B cell (primary cell): ENCODE measurements around the gene RASA3. TPM values are rescaled to one million over a fixed set of nuclear protein-coding genes. Genes with fewer than 3 reads are reported as not detected.

Experiments used
- ATAC-seq: fragments of 200-7000 bp; cut with Tn5 transposase; one replicate; pipeline ENCODE4 v1.10.0; 2021; ENCODE audit warnings: low read depth, mild to moderate bottlenecking, moderate number of reproducible peaks, moderate library complexity
- CTCF ChIA-PET: fragments of 350-600 bp; sonication (Branson Sonifier 250); formaldehyde crosslinking; loops from one replicate; lab custom pipeline; 2021; ENCODE audit warnings: antibody characterized with exemption, inconsistent platforms; lab: Charles Lee
- POLR2A ChIA-PET: fragments of 350-600 bp; sonication (Branson Sonifier 250); formaldehyde crosslinking; loops from one replicate; lab custom pipeline; 2021; ENCODE audit warnings: antibody characterized with exemption; lab: Charles Lee
- DNase-seq: peaks from one replicate; pipeline ENCODE4 v3.0.0; 2013
- H2AFZ ChIP-seq: 2 replicates; pipeline ENCODE4 v1.6.1; 2012; ENCODE audit warnings: mild to moderate bottlenecking, low read depth, low read length; ENCODE audit not compliant: insufficient read depth, poor library complexity, severe bottlenecking
- H3K27ac ChIP-seq, 2 donors: 1 replicate in 1 of 2; 2 replicates in 1 of 2; pipeline ENCODE4 v1.5.1; 2012 to 2013; ENCODE audit warnings: low read length in 2 of 2, mild to moderate bottlenecking in 2 of 2, moderate library complexity in 1 of 2
- H3K27me3 ChIP-seq, 4 experiments: fragments of 200-600 bp in 1 of 4; sonication (generic) in 1 of 4; replicated peaks in 1 of 4; 1 replicate in 2 of 4; 2 replicates in 2 of 4; pipeline versions ENCODE4 v1.6.1 to v1.7.0; 2013 to 2016; ENCODE audit warnings: low read length in 3 of 4, mild to moderate bottlenecking in 2 of 4, mixed read lengths in 1 of 4, moderate library complexity in 1 of 4; ENCODE audit not compliant: insufficient read depth in 4 of 4, control insufficient read depth in 3 of 4; ENCODE audit errors: control extremely low read depth in 1 of 4
- H3K36me3 ChIP-seq, 2 experiments: replicated peaks in 1 of 2; 1 replicate in 1 of 2; 2 replicates in 1 of 2; pipeline versions ENCODE4 v1.6.1 to v1.7.1; 2013; ENCODE audit warnings: low read length in 1 of 2; ENCODE audit not compliant: insufficient read depth in 2 of 2, control insufficient read depth in 1 of 2; ENCODE audit errors: control extremely low read depth in 1 of 2, extremely low read depth in 1 of 2
- H3K4me1 ChIP-seq, 2 donors: fragments of 200-600 bp in 1 of 2; sonication (generic) in 1 of 2; 1 replicate in 1 of 2; 2 replicates in 1 of 2; pipeline versions ENCODE4 v1.5.1 to v1.6.1; 2013 to 2017; ENCODE audit warnings: low read length in 2 of 2; ENCODE audit not compliant: control insufficient read depth in 2 of 2, insufficient read depth in 2 of 2
- H3K4me2 ChIP-seq: replicated peaks from 2 replicates; pipeline ENCODE3; 2012; ENCODE audit warnings: mild to moderate bottlenecking, low read depth, low read length; ENCODE audit not compliant: poor library complexity, severe bottlenecking
- H3K4me3 ChIP-seq, 5 experiments: fragments of 200-600 bp in 1 of 5; sonication (generic) in 1 of 5; 1 replicate in 3 of 5; 2 replicates in 2 of 5; pipeline versions ENCODE4 v1.5.1 to v1.7.0; 2011 to 2016; ENCODE audit warnings: low read length in 4 of 5, mild to moderate bottlenecking in 4 of 5, low read depth in 2 of 5, control low read depth in 1 of 5, moderate library complexity in 1 of 5; ENCODE audit not compliant: insufficient read depth in 1 of 5; ENCODE audit errors: control extremely low read depth in 1 of 5, extremely low read depth in 1 of 5
- H3K79me2 ChIP-seq: fragments of 200-600 bp; sonication (generic); one replicate; pipeline ENCODE4 v1.6.0; 2016; ENCODE audit warnings: low read length; ENCODE audit not compliant: control insufficient read depth, insufficient read depth
- H3K9ac ChIP-seq: fragments of 200-600 bp; sonication (generic); 2 replicates; pipeline ENCODE4 v1.6.1; 2017; ENCODE audit warnings: mild to moderate bottlenecking, low read length, moderate library complexity
- H3K9me3 ChIP-seq, 3 donors: one replicate each; pipeline versions ENCODE4 v1.6.1 to v1.7.1; 2013; ENCODE audit warnings: low read length in 2 of 3; ENCODE audit not compliant: control insufficient read depth in 2 of 3, insufficient read depth in 1 of 3; ENCODE audit errors: control extremely low read depth in 1 of 3
- H4K20me1 ChIP-seq: 2 replicates; pipeline ENCODE4 v1.6.0; 2012; ENCODE audit warnings: mild to moderate bottlenecking, low read length; ENCODE audit not compliant: insufficient read depth, control insufficient read depth, poor library complexity, severe bottlenecking
- H3K27ac Mint-ChIP-seq: one replicate; pipeline ENCODE4 v1.8.0; 2021; ENCODE audit warnings: mixed read lengths
- H3K27me3 Mint-ChIP-seq: one replicate; pipeline ENCODE4 v1.8.0; 2021; ENCODE audit warnings: mixed read lengths
- H3K4me1 Mint-ChIP-seq: one replicate; pipeline ENCODE4 v1.8.0; 2021; ENCODE audit warnings: mixed read lengths
- H3K4me3 Mint-ChIP-seq: one replicate; pipeline ENCODE4 v1.8.0; 2021; ENCODE audit warnings: mixed read lengths
- H3K9me3 Mint-ChIP-seq: one replicate; pipeline ENCODE4 v1.8.0; 2022; ENCODE audit warnings: mixed read lengths; ENCODE audit not compliant: insufficient read depth
- CTCF ChIP-seq: fragments of 200-600 bp; IDR thresholded peaks from one replicate; pipeline ENCODE4 v1.8.0; 2022; ENCODE audit warnings: antibody characterized with exemption, mild to moderate bottlenecking
- EZH2 ChIP-seq: IDR thresholded peaks from 2 replicates; pipeline ENCODE4 v1.6.1; 2012; ENCODE audit warnings: borderline replicate concordance, low read depth, mild to moderate bottlenecking, moderate library complexity, low read length; ENCODE audit not compliant: insufficient read depth, poor library complexity, severe bottlenecking
- WGBS: methylation state at CpG from one replicate; pipeline ENCODE4 v1.1.5; 2013; ENCODE audit warnings: missing lambda C conversion rate; ENCODE audit not compliant: insufficient coverage; 5-methylcytosine and 5-hydroxymethylcytosine counted together
- intact Hi-C: fragments of 100-400 bp; cut with micrococcal nuclease; formaldehyde crosslinking; loops from one replicate; pipeline ENCODE4 v1.10.0; 2022
- polyA plus RNA-seq: library from polyadenylated mRNA; depleted of rRNA; stranded (reverse); fragments of >200 nt; gene quantifications from 2 replicates; pipeline ENCODE4 v1.2.3, GENCODE V29; 2012
- total RNA-seq, 2 donors: library from RNA; stranded (reverse); fragments of 120-200 nt in 1 of 2; gene quantifications; 1 replicate in 1 of 2; 2 replicates in 1 of 2; pipeline versions ENCODE4 v1.2.3 to v1.2.4, GENCODE V29; 2013 to 2022

The RASA3 gene
- total and polyA plus RNA-seq, 2 donors (not counting 1 experiment from before 2014, with no cell fraction given), result 54.2 to 87.4 TPM

- Mint-ChIP-seq H3K4me3 (no peak overlapping the region), H3K4me1 (peaks cover 34% of the 10 kb centered on the region), H3K27me3 (no peaks in the 10 kb centered on the region), H3K27ac (no peak overlapping the region), H3K9me3 (no peaks in the 10 kb centered on the region)
- H3K27ac ChIP-seq, result no peak overlapping the region
- peaks cover 0 to 68% of the 10 kb centered on the region in 2 experiments for H3K36me3 ChIP-seq
- no peaks in the 10 kb centered on the region for H3K27me3 ChIP-seq
- TF ChIP-seq EZH2 (no peak), CTCF (no peak)
- H3K79me2 ChIP-seq, result peaks cover 90% of the 10 kb centered on the region
- peaks cover 83% of the 10 kb centered on the region for H4K20me1 ChIP-seq
- no peak overlapping the region for H3K9ac ChIP-seq
- CTCF ChIA-PET, result no interaction called here
- WGBS, result 95% methylated on average over 35 of the region's 38 CpGs
- H3K4me3 ChIP-seq, result no peak overlapping the region
- ATAC-seq, result no peak
- no peaks in the 10 kb centered on the region for H3K9me3 ChIP-seq
- no peak overlapping the region for H3K4me2 ChIP-seq
- POLR2A ChIA-PET, result no interaction called here
- H2AFZ ChIP-seq, result no peak overlapping the region
- H3K4me1 ChIP-seq, result peaks cover 14 to 20% of the 10 kb centered on the region in 2 donors
- intact Hi-C loops, result no loop called here
- no peak for DNase-seq
Observed at GRCh38 chr13:114042066-114042815, 90.2 kb downstream of the RASA3 start.

GRCh38 chr13:114041493-114041892 is 90.9 kb downstream of the RASA3 start:
- TF ChIP-seq CTCF, result no peak
- no peak for TF ChIP-seq EZH2
- H3K9me3 ChIP-seq, result no peaks in the 10 kb centered on the region
- H4K20me1 ChIP-seq, result peaks cover 82% of the 10 kb centered on the region
- peaks cover 88% of the 10 kb centered on the region for H3K79me2 ChIP-seq
- peaks cover 0 to 71% of the 10 kb centered on the region in 2 experiments for H3K36me3 ChIP-seq
- Mint-ChIP-seq H3K9me3 (no peaks in the 10 kb centered on the region), H3K27ac (no peak overlapping the region), H3K27me3 (no peaks in the 10 kb centered on the region), H3K4me1 (peaks cover 26% of the 10 kb centered on the region), H3K4me3 (no peak overlapping the region)
- no peak overlapping the region for H3K4me3 ChIP-seq
- WGBS, result 98% methylated on average over 17 of the region's 17 CpGs
- H3K9ac ChIP-seq, result no peak overlapping the region
- peaks cover 6 to 12% of the 10 kb centered on the region in 2 donors for H3K4me1 ChIP-seq
- ChIA-PET CTCF (no interaction called here), POLR2A (no interaction called here)
- H3K4me2 ChIP-seq, result no peak overlapping the region
- ATAC-seq, result no peak
- no peak overlapping the region for H2AFZ ChIP-seq
- no peak for DNase-seq
- no peaks in the 10 kb centered on the region for H3K27me3 ChIP-seq
- intact Hi-C loops, result no loop called here
- H3K27ac ChIP-seq, result no peak overlapping the region
